ENCODE results near the gene DRC7.

DNA sequence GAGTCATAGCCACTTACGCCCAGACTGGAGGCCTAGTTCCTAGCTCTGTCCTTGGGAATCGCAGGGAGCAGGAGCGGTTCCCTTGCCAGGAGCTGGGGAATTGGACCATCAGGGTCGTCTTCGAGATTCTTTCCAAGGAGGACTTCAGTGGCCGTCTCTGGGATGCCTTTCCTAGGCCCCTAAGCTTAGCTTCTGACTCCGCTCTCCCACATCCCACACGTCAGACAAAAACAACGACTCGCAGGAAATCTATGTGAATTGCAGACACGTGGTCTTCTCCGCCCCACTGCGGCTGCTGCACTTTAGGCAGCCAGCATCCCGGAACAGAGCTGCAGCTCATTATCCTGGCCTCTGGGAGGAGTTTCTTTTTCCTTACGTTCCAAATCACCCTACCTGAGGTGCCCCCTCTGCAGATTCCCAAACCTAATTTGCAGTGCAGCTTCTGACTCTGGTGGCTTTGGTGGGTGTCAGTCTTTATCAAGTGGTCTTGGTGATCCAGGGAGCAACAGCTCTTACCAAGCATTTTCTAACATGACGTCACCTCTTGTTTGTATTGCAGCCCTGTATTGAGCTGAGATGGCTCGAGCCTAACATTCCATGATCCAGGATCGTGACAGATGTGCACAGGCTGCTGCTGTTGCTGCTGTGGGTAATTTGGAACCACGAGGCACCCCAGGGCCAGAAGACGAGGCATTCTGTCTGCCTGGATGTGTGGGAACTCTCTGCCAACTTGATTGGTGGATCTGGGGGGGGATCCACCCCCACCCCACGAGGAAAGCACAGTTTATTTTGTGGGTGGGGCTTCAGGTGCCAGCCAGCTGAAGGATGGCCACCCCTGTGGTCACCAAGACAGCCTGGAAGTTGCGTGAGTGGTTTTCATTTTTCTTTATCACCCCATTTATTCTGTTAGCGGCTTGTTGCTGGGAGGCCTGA lies 42.1 kb downstream of the DRC7 start:
- peak; percentile 12 to 44 (median 40) for TF ChIP-seq CTCF (optimal IDR thresholded peaks at IDR 0.05 in 1 of 3, IDR thresholded peaks at IDR 0.05 in 1 of 3, conservative IDR thresholded peaks at IDR 0.05 in 1 of 3; ENCODE audit: extremely low read depth in 1 of 3, insufficient read depth in 2 of 3, low read length in 3 of 3)
- TF ChIP-seq EZH2 (IDR thresholded peaks at IDR 0.05; ENCODE audit: low read length) = no peak

Data from keratinocyte (primary cell).